H9 (cell line): ENCODE results near the gene FAM3D. TPM values are rescaled to one million over a fixed set of nuclear protein-coding genes. Genes with fewer than 3 reads are reported as not detected.

ENCODE experiments used
- DNase-seq: peaks from one replicate; pipeline ENCODE4 v3.0.0-alpha.2; 2017
- H2AFZ ChIP-seq: one replicate; pipeline ENCODE4 v1.6.1; 2013; ENCODE audit warnings: mild to moderate bottlenecking, low read length, control low read depth, moderate library complexity
- H2AK5ac ChIP-seq: 2 replicates; pipeline ENCODE4 v1.6.1; 2013; ENCODE audit warnings: low read length, control low read depth, mixed read lengths; ENCODE audit not compliant: insufficient read length
- H2BK120ac ChIP-seq: one replicate; pipeline ENCODE4 v1.6.1; 2013; ENCODE audit warnings: low read depth, mild to moderate bottlenecking, low read length, control low read depth, inconsistent platforms; ENCODE audit not compliant: poor library complexity, severe bottlenecking
- H2BK12ac ChIP-seq: 2 replicates; pipeline ENCODE4 v1.6.1; 2013; ENCODE audit warnings: low read length, control low read depth, mixed read lengths, low read depth; ENCODE audit not compliant: insufficient read length
- H2BK15ac ChIP-seq: 2 replicates; pipeline ENCODE4 v1.6.1; 2013; ENCODE audit warnings: low read depth, low read length, control low read depth
- H2BK20ac ChIP-seq: one replicate; pipeline ENCODE4 v1.6.1; 2013; ENCODE audit warnings: low read depth, mild to moderate bottlenecking, low read length, control low read depth, inconsistent platforms; ENCODE audit not compliant: poor library complexity, severe bottlenecking
- H2BK5ac ChIP-seq: 2 replicates; pipeline ENCODE4 v1.6.1; 2013; ENCODE audit warnings: low read length, control low read depth, mixed read lengths; ENCODE audit not compliant: insufficient read length
- H3K14ac ChIP-seq: 2 replicates; pipeline ENCODE4 v1.6.1; 2013; ENCODE audit warnings: low read length, control low read depth; ENCODE audit not compliant: insufficient read depth
- H3K18ac ChIP-seq: 2 replicates; pipeline ENCODE4 v1.6.1; 2013; ENCODE audit warnings: low read depth, mild to moderate bottlenecking, mixed read lengths, low read length, control low read depth; ENCODE audit not compliant: insufficient read length
- H3K23ac ChIP-seq: 2 replicates; pipeline ENCODE4 v1.6.1; 2013; ENCODE audit warnings: low read length, control low read depth, mixed read lengths, low read depth; ENCODE audit not compliant: insufficient read length
- H3K23me2 ChIP-seq: 2 replicates; pipeline ENCODE4 v1.6.1; 2013; ENCODE audit warnings: low read depth, mild to moderate bottlenecking, mixed read lengths, low read length, control low read depth; ENCODE audit not compliant: insufficient read length, poor library complexity, severe bottlenecking
- H3K27ac ChIP-seq: 2 replicates; pipeline ENCODE4 v1.5.1; 2013; ENCODE audit warnings: low read length, control low read depth, mixed read lengths, low read depth; ENCODE audit not compliant: insufficient read length
- H3K27me3 ChIP-seq: 2 replicates; pipeline ENCODE4 v1.6.1; 2013; ENCODE audit warnings: low read length, control low read depth, inconsistent platforms; ENCODE audit not compliant: insufficient read depth
- H3K4ac ChIP-seq: 2 replicates; pipeline ENCODE4 v1.6.1; 2013; ENCODE audit warnings: low read depth, mild to moderate bottlenecking, control low read depth, inconsistent platforms, low read length, moderate library complexity
- H3K4me1 ChIP-seq: 2 replicates; pipeline ENCODE4 v1.6.1; 2013; ENCODE audit warnings: low read length, control low read depth, inconsistent platforms; ENCODE audit not compliant: insufficient read depth
- H3K4me2 ChIP-seq: 2 replicates; pipeline ENCODE4 v1.6.1; 2013; ENCODE audit warnings: low read length, control low read depth, mixed read lengths; ENCODE audit not compliant: insufficient read length, insufficient read depth
- H3K56ac ChIP-seq: 2 replicates; pipeline ENCODE4 v1.6.1; 2013; ENCODE audit warnings: low read depth, mild to moderate bottlenecking, mixed read lengths, low read length, control low read depth; ENCODE audit not compliant: insufficient read length
- H3K79me1 ChIP-seq: 2 replicates; pipeline ENCODE4 v1.6.1; 2013; ENCODE audit warnings: low read depth, mild to moderate bottlenecking, moderate library complexity, low read length, control low read depth, inconsistent platforms; ENCODE audit not compliant: insufficient read depth, poor library complexity, severe bottlenecking
- H3K79me2 ChIP-seq: 2 replicates; pipeline ENCODE4 v1.6.1; 2013; ENCODE audit warnings: low read length, control low read depth, inconsistent platforms; ENCODE audit not compliant: insufficient read depth
- H3K9ac ChIP-seq: 2 replicates; pipeline ENCODE4 v1.6.1; 2013; ENCODE audit warnings: low read length, control low read depth, mixed read lengths; ENCODE audit not compliant: insufficient read length; ENCODE audit errors: extremely low read depth
- H3K9me3 ChIP-seq: one replicate; pipeline ENCODE4 v1.6.1; 2013; ENCODE audit warnings: low read depth, low read length, inconsistent platforms; ENCODE audit not compliant: control insufficient read depth
- H3T11ph ChIP-seq: one replicate; pipeline ENCODE4 v1.6.1; 2013; ENCODE audit warnings: mild to moderate bottlenecking, low read length, control low read depth, inconsistent platforms
- H4K20me1 ChIP-seq: one replicate; pipeline ENCODE4 v1.6.1; 2013; ENCODE audit not compliant: control insufficient read depth, insufficient read length, insufficient read depth
- H4K5ac ChIP-seq: 2 replicates; pipeline ENCODE4 v1.6.1; 2013; ENCODE audit warnings: low read depth, mild to moderate bottlenecking, mixed read lengths, low read length, control low read depth; ENCODE audit not compliant: insufficient read length
- H4K8ac ChIP-seq: replicated peaks from 2 replicates; pipeline ENCODE4 v1.6.1; 2013; ENCODE audit warnings: low read length, control low read depth, mixed read lengths, low read depth; ENCODE audit not compliant: insufficient read length
- H4K91ac ChIP-seq: 2 replicates; pipeline ENCODE4 v1.6.1; 2013; ENCODE audit warnings: low read depth, mild to moderate bottlenecking, moderate library complexity, mixed read lengths, low read length, control low read depth; ENCODE audit not compliant: insufficient read length
- H3K27ac Mint-ChIP-seq, 3 experiments: 2 replicates in 2 of 3; 3 replicates in 1 of 3; pipeline ENCODE4 v1.8.0; 2020 to 2021; ENCODE audit warnings: mixed read lengths in 3 of 3, mild to moderate bottlenecking in 1 of 3, moderate library complexity in 1 of 3
- H3K27me3 Mint-ChIP-seq: 2 replicates; pipeline ENCODE4 v1.8.0; 2021; ENCODE audit warnings: low read depth, mild to moderate bottlenecking, moderate library complexity, mixed read lengths
- H3K36me3 Mint-ChIP-seq, 3 experiments: 2 replicates in 2 of 3; 3 replicates in 1 of 3; pipeline ENCODE4 v1.8.0; 2020 to 2021; ENCODE audit warnings: low read depth in 3 of 3, mixed read lengths in 3 of 3; ENCODE audit not compliant: insufficient read depth in 1 of 3
- H3K4me1 Mint-ChIP-seq, 2 experiments: 2 replicates each; pipeline ENCODE4 v1.8.0; 2020; ENCODE audit warnings: mixed read lengths in 2 of 2
- H3K4me3 Mint-ChIP-seq, 2 experiments: 2 replicates in 1 of 2; 3 replicates in 1 of 2; pipeline ENCODE4 v1.8.0; 2020 to 2021; ENCODE audit warnings: mild to moderate bottlenecking in 2 of 2, mixed read lengths in 2 of 2, moderate library complexity in 1 of 2
- H3K9me3 Mint-ChIP-seq, 2 experiments: 2 replicates in 1 of 2; 3 replicates in 1 of 2; pipeline ENCODE4 v1.8.0; 2020; ENCODE audit warnings: mild to moderate bottlenecking in 2 of 2, mixed read lengths in 2 of 2, moderate library complexity in 1 of 2
- WGBS: extraction: QIAGEN DNeasy Blood & Tissue Kit; methylation state at CpG from one replicate; pipeline ENCODE4 v1.1.7; 2013; ENCODE audit warnings: missing lambda C conversion rate, low lambda C conversion rate, mixed read lengths; ENCODE audit not compliant: insufficient read length; ENCODE audit errors: extremely low coverage; 5-methylcytosine and 5-hydroxymethylcytosine counted together
- total RNA-seq: library from RNA; stranded (reverse); gene quantifications from 2 replicates; pipeline ENCODE4 v1.2.1, GENCODE V29; 2021
- TF ChIP-seq, protein P1 (sequence below): fragments of 200-600 bp; sonication (generic); conservative IDR thresholded peaks from 3 replicates; pipeline ENCODE4 v1.8.0; 2021; ENCODE audit warnings: antibody characterized with exemption, mild to moderate bottlenecking

The FAM3D gene
- total RNA-seq, 1 experiment from 2014 or later: not detected

GRCh38 chr3:58660998-58661397 is 5.6 kb downstream of the FAM3D start:
- Histone ChIP-seq H2BK5ac (no peak overlapping the region), H3K4me2 (no peak overlapping the region), H3K23me2 (no peaks in the 10 kb centered on the region), H3K4ac (no peak overlapping the region), H4K91ac (no peak overlapping the region), H2BK20ac (no peak overlapping the region), H4K8ac (no peak overlapping the region), H3K4me1 (no peaks in the 10 kb centered on the region), H3K14ac (no peak overlapping the region), H3K27me3 (no peaks in the 10 kb centered on the region), H3K79me1 (no peaks in the 10 kb centered on the region), H3K27ac (no peak overlapping the region), H2AFZ (no peak overlapping the region), H2AK5ac (no peak overlapping the region), H3K9me3 (no peaks in the 10 kb centered on the region), H4K20me1 (no peaks in the 10 kb centered on the region), H3K79me2 (no peaks in the 10 kb centered on the region), H4K5ac (no peak overlapping the region), H2BK120ac (no peak overlapping the region), H2BK15ac (no peak overlapping the region), H3K56ac (no peak overlapping the region), H2BK12ac (no peak overlapping the region), H3T11ph (no peak overlapping the region), H3K23ac (no peak overlapping the region), H3K18ac (no peak overlapping the region), H3K9ac (no peak overlapping the region)
- Mint-ChIP-seq H3K9me3 (no peaks in the 10 kb centered on the region; a peak in 1 of 5 replicates), H3K27ac (no peak overlapping the region), H3K36me3 (no peaks in the 10 kb centered on the region), H3K27me3 (peaks cover 27% of the 10 kb centered on the region), H3K4me3 (no peak overlapping the region), H3K4me1 (peaks cover 2 to 7% of the 10 kb centered on the region in 2 experiments; a peak in 3 of 4 replicates)
- no CpG with 5 or more reads among the region's 6 CpGs for WGBS
- DNase-seq: no peak
- TF ChIP-seq, protein P1, sequence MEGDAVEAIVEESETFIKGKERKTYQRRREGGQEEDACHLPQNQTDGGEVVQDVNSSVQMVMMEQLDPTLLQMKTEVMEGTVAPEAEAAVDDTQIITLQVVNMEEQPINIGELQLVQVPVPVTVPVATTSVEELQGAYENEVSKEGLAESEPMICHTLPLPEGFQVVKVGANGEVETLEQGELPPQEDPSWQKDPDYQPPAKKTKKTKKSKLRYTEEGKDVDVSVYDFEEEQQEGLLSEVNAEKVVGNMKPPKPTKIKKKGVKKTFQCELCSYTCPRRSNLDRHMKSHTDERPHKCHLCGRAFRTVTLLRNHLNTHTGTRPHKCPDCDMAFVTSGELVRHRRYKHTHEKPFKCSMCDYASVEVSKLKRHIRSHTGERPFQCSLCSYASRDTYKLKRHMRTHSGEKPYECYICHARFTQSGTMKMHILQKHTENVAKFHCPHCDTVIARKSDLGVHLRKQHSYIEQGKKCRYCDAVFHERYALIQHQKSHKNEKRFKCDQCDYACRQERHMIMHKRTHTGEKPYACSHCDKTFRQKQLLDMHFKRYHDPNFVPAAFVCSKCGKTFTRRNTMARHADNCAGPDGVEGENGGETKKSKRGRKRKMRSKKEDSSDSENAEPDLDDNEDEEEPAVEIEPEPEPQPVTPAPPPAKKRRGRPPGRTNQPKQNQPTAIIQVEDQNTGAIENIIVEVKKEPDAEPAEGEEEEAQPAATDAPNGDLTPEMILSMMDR: no peak
